Loucy (cell line): ENCODE results near the gene CXXC4.

Experiments used
- CTCF ChIP-seq: fragments of 200-600 bp; sonication (generic); conservative IDR thresholded peaks from 2 replicates; pipeline ENCODE4 v1.5.1; 2014; ENCODE audit warnings: mild to moderate bottlenecking, antibody characterized with exemption, low read length
- EZH2phosphoT487 ChIP-seq: fragments of 200-600 bp; IDR thresholded peaks from 2 replicates; pipeline ENCODE4 v1.6.1; 2018; ENCODE audit warnings: antibody characterized with exemption, mild to moderate bottlenecking, moderate library complexity, borderline replicate concordance

GRCh38 chr4:104507112-104507511, 12.4 kb upstream of the CXXC4 start:
- TF ChIP-seq CTCF = no peak
- no peak for TF ChIP-seq EZH2phosphoT487
